Measurements from ENCODE around the gene SPON2. TPM values are rescaled to one million over a fixed set of nuclear protein-coding genes. Genes with fewer than 3 reads are reported as not detected.

The SPON2 gene
- total RNA-seq (10 to 100 TPM; 66.0 to 94.2 TPM), polyA plus RNA-seq (ENCODE audit: insufficient read length in 6 of 6) (10 to 100 TPM in 5 of 6 donors, 1 to 10 TPM in 1; 7.7 to 47.1 (median 18.9) TPM)
- long read RNA-seq, donor 1, partial matches to known transcripts = 0 of 5 reads
- long read RNA-seq, donor 1, other reads (novel, unspliced or antisense) = 0 of 5 reads
- long read RNA-seq, donor 2, partial matches to known transcripts = 227 of 233 reads
- long read RNA-seq, donor 2, other reads (novel, unspliced or antisense) = 0 of 233 reads
- long read RNA-seq, donor 3, transcript SPON2-201 (6 exons, 1,869 nt) = major isoform, 9 of 9 reads
- long read RNA-seq, donor 3, partial matches to known transcripts = 0 of 9 reads
- long read RNA-seq, donor 3, other reads (novel, unspliced or antisense) = 0 of 9 reads
- long read RNA-seq, donor 4, transcript SPON2-201 (6 exons, 1,869 nt) = major isoform, 98 of 118 reads
- long read RNA-seq, donor 4, partial matches to known transcripts = 11 of 118 reads
- long read RNA-seq, donor 4, other reads (novel, unspliced or antisense) = 9 of 118 reads
- long read RNA-seq, donor 5, transcript SPON2-201 (6 exons, 1,869 nt) = major isoform, 5 of 7 reads
- long read RNA-seq, donor 5, partial matches to known transcripts = 0 of 7 reads
- long read RNA-seq, donor 5, other reads (novel, unspliced or antisense) = 0 of 7 reads
- long read RNA-seq, donor 6, transcript SPON2-201 (6 exons, 1,869 nt) = major isoform, 5 of 7 reads
- long read RNA-seq, donor 6, partial matches to known transcripts = 0 of 7 reads
- long read RNA-seq, donor 6, other reads (novel, unspliced or antisense) = 0 of 7 reads
- long read RNA-seq, donor 7, partial matches to known transcripts = 0 of 1 reads
- long read RNA-seq, donor 7, other reads (novel, unspliced or antisense) = 0 of 1 reads
- long read RNA-seq, donor 8, transcript SPON2-201 (6 exons, 1,869 nt) = major isoform, 10 of 13 reads
- long read RNA-seq, donor 8, partial matches to known transcripts = 0 of 13 reads
- long read RNA-seq, donor 8, other reads (novel, unspliced or antisense) = 0 of 13 reads
- long read RNA-seq, donor 9 = 0 reads
- long read RNA-seq, donor 10, transcript SPON2-201 (6 exons, 1,869 nt) = major isoform, 125 of 151 reads
- long read RNA-seq, donor 10, partial matches to known transcripts = 20 of 151 reads
- long read RNA-seq, donor 10, other reads (novel, unspliced or antisense) = 6 of 151 reads
- long read RNA-seq, donor 11, transcript SPON2-201 (6 exons, 1,869 nt) = major isoform, 9 of 11 reads
- long read RNA-seq, donor 11, partial matches to known transcripts = 0 of 11 reads
- long read RNA-seq, donor 11, other reads (novel, unspliced or antisense) = 0 of 11 reads
- long read RNA-seq, donor 12, partial matches to known transcripts = 0 of 3 reads
- long read RNA-seq, donor 12, other reads (novel, unspliced or antisense) = 0 of 3 reads

DNA sequence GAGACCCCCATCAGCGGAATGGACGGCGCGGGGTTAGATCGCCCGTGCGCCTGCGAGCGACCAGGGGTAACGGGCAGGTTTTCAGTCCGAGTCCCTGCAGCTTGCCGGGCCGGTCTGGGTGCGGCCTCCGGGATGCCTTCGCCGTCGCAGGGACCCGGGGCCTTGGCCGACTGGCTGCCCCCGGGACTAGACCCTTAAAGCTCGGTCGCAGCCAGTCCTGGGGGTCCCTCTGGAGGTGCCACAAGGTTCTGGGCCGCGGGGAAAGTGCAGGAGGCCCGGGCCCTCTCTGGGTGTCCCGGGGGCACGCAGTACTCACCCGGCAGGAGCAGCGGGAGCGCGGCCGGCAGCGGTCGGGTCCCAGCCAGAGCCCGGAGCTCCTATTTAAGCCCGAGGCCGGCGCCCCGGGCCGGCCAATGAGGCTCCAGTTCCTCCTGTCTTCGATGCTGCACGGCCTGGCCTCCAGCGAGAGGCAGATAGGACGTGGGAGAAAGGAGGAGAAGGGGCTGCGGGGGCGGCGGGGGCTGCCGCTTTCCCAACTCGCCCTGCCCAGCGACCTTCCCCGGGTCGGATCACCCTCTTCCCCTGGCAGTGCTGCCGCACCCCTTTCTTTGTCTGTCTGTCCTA lies at the start of gene SPON2:
SPON2 (minus strand) TSS at position 356 of the 624 bp plus-strand sequence.
- intact Hi-C loops (cut with DNase I) = no loop called here
- TF ChIP-seq, protein P1, sequence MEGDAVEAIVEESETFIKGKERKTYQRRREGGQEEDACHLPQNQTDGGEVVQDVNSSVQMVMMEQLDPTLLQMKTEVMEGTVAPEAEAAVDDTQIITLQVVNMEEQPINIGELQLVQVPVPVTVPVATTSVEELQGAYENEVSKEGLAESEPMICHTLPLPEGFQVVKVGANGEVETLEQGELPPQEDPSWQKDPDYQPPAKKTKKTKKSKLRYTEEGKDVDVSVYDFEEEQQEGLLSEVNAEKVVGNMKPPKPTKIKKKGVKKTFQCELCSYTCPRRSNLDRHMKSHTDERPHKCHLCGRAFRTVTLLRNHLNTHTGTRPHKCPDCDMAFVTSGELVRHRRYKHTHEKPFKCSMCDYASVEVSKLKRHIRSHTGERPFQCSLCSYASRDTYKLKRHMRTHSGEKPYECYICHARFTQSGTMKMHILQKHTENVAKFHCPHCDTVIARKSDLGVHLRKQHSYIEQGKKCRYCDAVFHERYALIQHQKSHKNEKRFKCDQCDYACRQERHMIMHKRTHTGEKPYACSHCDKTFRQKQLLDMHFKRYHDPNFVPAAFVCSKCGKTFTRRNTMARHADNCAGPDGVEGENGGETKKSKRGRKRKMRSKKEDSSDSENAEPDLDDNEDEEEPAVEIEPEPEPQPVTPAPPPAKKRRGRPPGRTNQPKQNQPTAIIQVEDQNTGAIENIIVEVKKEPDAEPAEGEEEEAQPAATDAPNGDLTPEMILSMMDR (IDR thresholded peaks at IDR 0.05) = no peak
- H3K27ac ChIP-seq = peak within 1 kb of the TSS; percentile 38 to 61
- peak within 1 kb of the TSS; percentile 24 to 31 for H3K4me3 ChIP-seq
- peak in 1 of 4 donors; percentile 73 for DNase-seq
- ATAC-seq = peak; percentile 6
- H3K9me3 ChIP-seq = no peaks in the 10 kb centered on the region
- H3K4me1 ChIP-seq = peaks cover 27 to 46% of the 10 kb centered on the region in 2 donors
- H3K36me3 ChIP-seq = peaks cover 0 to 13% of the 10 kb centered on the region in 2 donors
- peaks cover 24 to 64% of the 10 kb centered on the region in 2 donors for H3K27me3 ChIP-seq

DNA sequence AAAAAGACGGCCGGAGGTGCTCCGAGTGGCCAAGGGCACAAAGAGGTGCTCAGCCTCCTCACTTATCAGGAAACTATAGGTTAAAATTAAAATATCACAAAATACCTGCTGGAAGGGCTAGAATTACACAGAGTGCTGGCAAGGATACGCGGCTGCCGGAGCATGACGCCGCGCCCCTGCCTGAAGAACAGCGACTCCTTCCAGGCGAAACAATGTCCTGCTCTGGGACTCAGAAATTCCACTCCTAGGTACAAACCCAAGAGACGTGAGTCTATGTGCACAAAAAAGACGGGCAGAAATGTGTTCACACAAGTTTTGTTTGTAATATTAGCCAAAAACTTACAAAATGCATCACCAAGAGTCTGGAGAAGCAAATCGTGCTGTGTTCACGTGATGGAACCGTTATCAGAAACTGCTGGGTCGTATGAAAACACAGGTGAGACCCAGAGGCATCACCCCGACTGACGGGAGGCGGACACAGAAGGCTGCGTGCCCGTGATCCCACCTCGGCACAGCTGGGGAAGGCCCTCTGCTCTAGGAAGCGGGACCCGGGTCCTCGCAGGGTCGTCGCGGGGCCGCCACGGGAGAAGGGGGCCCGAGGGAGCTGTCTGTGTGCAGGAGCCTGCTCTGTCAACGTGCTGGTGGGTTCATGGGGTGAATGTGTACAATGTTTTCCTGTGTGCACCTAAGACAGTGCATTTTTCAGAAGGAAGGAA lies 48.9 kb upstream of the SPON2 start:
- H3K4me3 ChIP-seq = no peak overlapping the region
- peaks cover 0 to 76% of the 10 kb centered on the region in 2 donors for H3K36me3 ChIP-seq
- TF ChIP-seq, protein P1 (IDR thresholded peaks at IDR 0.05) = no peak
- H3K9me3 ChIP-seq = no peaks in the 10 kb centered on the region
- no peaks in the 10 kb centered on the region for H3K27me3 ChIP-seq
- DNase-seq (no peak), ATAC-seq (no peak)
- no peak overlapping the region for H3K27ac ChIP-seq
- intact Hi-C loops (cut with DNase I) = no loop called here
- peaks cover 3 to 33% of the 10 kb centered on the region in 2 donors for H3K4me1 ChIP-seq

DNA sequence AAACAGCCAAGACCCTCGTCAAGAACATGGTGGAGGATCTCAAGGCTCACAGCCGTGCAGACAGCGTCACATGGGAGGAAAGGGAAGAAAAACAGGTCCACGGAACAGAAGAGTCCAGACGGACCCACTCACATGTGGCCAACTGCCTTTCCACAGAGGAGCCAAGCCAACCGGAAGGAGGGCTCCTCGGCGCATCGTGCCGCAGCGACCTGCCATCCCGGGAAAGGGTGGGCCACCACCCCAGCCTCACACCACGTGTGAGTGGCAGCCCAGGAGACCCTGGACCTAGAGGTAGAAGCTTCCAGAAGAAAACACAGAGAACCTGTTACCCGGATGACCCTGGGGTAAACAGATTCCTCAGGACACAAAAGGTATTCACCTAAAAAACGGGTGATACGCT lies 48.2 kb upstream of the SPON2 start:
- H3K4me1 ChIP-seq = peaks cover 3 to 41% of the 10 kb centered on the region in 2 donors
- peaks cover 0 to 76% of the 10 kb centered on the region in 2 donors for H3K36me3 ChIP-seq
- H3K27me3 ChIP-seq = no peaks in the 10 kb centered on the region
- no peaks in the 10 kb centered on the region for H3K9me3 ChIP-seq
- DNase-seq (no peak), ATAC-seq (no peak)
- TF ChIP-seq, protein P1 (IDR thresholded peaks at IDR 0.05) = no peak
- no peak overlapping the region for H3K27ac ChIP-seq
- intact Hi-C loops (cut with DNase I) = no loop called here
- no peak overlapping the region for H3K4me3 ChIP-seq

DNA sequence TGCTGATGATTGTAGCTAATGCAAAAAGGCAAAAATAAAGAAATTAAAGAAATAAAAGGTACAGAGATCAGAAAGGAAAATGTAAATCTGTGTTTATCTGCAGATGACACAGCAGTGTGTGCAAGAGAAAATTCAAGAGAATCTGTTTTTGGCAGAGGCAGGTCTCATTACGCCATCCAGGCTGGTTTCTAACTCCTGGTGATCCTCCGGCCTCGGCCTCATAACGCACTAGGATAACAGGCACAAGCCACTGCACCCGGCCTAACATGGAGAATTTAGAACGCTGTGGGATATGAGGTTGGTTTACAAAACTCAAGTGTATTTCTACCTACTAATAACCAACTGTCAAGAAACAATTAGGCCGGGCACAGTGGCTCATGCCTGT lies 47.2 kb upstream of the SPON2 start:
- TF ChIP-seq, protein P1 (IDR thresholded peaks at IDR 0.05) = no peak
- no peak for ATAC-seq
- H3K27ac ChIP-seq = peak overlapping the region in 1 of 2 donors; percentile 28
- H3K9me3 ChIP-seq = no peaks in the 10 kb centered on the region
- H3K36me3 ChIP-seq = peaks cover 0 to 76% of the 10 kb centered on the region in 2 donors
- no peak for DNase-seq
- no peaks in the 10 kb centered on the region for H3K27me3 ChIP-seq
- H3K4me3 ChIP-seq = no peak overlapping the region
- intact Hi-C loops (cut with DNase I) = no loop called here
- H3K4me1 ChIP-seq = peaks cover 3 to 43% of the 10 kb centered on the region in 2 donors

All from left lung (tissue), 14 donors.